NCI-H748 (cell line): ENCODE data around the gene NUBP2.
"Not testable (repeated sequence)": the region's sequence is repeated elsewhere in the genome, so short reads cannot be mapped to it uniquely, and the experiment has no call there.

Experiments
- DNase-seq: peaks from one replicate; lab custom pipeline; 2025; ENCODE audit not compliant: unreplicated experiment; lab: John Stamatoyannopoulos, UW

NUBP2 gene

GRCh38 chr16:1794908-1795666 is 12.3 kb downstream of the NUBP2 start:
- no peak for DNase-seq

DNA sequence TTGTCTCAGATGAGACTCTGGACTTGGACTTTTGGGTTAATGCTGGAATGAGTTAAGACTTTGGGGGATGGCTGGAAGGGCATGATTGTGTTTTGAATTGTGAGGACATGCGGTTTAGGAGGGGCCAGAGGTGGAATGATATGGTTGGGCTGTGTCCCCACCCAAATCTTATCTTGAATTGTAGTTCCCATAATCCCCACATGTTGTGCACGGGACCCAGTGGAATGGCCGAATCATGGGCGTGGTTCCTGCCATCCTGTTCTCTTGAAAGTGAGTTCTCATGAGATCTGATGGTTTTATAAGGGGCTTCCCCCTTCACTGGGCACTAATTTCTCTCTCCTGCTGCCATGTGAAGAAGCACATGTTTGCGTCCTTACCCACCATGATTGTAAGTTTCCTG is 16.5 kb downstream of the NUBP2 start:
- not testable (repeated sequence) for DNase-seq

DNA sequence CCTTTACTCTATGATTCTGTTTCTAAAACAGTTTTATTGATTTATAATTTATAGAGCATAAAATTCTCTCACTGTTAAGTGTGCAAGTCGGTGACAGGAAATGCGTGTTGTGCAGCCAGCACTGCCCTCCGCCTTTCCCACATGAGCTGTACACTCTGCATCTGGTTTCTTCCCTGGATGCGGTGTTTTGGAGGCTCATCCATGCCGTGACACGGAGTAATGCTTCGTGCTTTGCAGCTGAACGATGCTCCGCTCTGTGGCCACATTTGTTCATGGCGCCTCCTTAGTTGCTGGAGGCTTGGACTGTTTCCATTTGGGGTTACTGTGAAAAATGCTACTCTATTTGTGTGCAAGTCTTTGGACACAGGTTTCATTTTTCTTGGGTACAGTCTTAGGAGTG is 17.9 kb downstream of the NUBP2 start:
- no peak for DNase-seq

DNA sequence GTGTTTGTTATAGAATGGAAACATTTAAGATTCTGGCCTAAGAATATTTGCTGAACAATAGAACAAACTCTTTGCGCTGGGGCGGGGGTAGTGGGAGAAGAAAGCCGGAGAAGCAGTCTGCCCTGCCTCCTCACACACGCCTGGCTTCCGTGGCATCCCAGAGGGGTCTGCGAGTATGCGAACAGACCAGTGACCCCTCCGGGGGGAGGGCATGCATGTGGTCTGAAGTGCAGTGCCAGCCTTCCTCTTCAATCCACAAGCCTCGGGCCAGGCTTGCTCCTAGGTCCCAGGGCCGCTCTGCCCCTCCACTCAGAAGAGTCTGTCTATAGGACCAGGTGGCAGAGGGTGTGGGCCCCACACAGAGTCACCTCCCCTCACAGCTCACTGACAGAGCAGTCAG is 24.9 kb downstream of the NUBP2 start:
- no peak for DNase-seq

GRCh38 chr16:1808691-1809090 is 25.9 kb downstream of the NUBP2 start:
- no peak for DNase-seq

DNA sequence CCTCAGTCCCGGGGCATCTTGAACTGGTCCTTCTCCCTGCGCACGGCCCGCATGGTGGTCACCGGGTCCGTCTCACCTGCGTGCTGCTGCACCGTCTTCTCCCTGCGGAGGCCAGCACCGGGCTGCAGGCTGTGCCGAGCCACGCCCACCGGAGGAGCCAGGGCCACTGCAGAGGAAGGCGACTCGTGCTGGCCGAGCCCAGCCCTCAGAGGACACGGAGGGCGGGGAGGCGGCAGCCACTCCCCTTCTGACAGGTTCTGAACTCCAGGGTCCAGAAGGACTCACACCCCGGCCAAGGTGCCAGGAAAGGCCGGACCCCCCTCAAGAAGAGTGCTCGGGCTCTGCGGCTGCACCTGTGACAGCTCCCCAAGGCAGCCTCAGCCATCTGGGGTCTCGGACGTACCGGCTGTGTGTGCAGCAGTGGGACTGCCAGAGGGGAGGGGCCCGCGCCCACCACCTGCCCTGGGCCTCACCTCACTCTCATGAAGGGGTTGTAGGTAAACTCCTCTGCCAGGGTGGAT is 26.6 kb downstream of the NUBP2 start:
- no peak for DNase-seq

DNA sequence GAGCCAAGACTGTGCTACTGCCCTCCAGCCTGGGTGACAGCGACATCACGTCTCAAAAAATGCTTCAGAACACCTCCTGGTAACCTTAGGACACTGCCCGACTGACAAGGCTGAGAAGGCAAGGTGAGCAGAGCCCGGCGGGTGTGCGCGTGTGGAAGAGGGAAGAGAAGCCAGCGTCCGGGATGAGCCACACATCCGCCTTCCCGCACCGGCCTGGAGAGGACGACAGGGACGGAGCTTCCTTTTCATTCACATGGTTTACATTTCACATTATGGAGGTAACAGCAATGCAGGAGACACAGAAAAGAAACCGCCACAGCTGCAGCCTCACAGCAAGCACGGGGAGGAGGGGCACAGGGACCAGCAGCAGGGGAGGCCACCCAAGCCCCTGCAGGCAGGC is 27.3 kb downstream of the NUBP2 start:
- DNase-seq: no peak

GRCh38 chr16:1810536-1810935 is 27.8 kb downstream of the NUBP2 start:
- no peak for DNase-seq

- DNase-seq: peak; percentile 77
Observed at GRCh38 chr16:1812732-1813163, 30.0 kb downstream of the NUBP2 start.

- DNase-seq: no peak
Observed at GRCh38 chr16:1815461-1815860, 32.7 kb downstream of the NUBP2 start.

DNA sequence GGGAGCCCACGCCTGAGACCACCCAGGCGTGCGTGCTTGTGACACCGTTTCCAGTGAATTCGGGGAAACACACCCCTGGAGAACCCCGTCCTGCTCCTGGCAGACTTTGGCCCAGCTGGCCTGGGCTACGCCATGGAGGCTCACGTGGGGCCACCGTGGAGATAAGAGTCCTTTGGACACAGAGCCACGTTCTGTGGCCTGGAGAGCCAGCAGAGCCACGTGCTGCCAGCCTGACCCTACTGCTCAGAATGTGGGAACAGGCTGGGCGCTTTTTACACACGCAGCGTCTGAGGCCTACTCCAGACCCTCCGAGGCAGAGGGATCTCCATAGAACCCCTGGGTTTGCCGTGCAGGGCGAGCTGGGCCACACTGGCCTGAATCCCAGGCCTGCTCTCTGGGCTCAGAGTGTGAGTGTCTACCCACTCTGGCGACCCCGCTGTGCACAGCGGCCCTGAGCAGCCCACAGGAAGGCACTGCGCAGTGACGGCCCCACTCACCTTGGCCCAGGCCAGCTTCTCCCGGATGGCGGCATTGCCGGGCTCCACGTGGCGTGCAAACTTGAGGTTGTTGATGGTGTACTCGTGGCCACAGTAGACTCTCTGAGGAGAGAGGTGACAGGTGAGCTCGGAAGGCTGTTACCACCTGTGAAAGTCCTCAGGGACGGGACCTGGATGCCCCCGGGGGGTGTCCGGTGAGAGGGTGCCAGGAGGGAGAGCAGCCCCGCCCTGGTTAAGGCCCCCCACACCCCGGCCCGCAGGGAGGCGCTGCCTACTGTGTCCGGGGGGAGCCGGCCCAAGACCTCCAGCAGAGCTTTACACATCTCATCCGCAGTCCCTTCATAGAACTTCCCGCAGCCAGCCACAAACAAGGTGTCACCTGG is 33.9 kb downstream of the NUBP2 start:
- DNase-seq: no peak

DNA sequence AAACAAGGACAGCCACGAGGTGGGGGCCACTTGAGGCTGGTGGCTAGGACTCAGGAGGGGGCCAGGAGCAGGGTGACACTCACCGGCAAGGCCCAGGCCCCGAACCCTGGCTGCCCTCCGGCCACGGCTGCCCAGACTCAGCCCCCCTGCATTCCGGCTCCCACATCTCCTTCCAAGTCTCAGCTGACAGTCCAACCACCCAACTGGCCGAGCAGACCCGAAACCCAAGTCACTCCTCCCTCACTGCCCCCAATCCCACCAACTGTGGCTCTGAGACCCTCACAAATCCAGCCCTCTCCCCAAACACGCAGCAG is 34.5 kb downstream of the NUBP2 start:
- no peak for DNase-seq

- no peak for DNase-seq
Observed at GRCh38 chr16:1817716-1818115, 35.0 kb downstream of the NUBP2 start.

DNA sequence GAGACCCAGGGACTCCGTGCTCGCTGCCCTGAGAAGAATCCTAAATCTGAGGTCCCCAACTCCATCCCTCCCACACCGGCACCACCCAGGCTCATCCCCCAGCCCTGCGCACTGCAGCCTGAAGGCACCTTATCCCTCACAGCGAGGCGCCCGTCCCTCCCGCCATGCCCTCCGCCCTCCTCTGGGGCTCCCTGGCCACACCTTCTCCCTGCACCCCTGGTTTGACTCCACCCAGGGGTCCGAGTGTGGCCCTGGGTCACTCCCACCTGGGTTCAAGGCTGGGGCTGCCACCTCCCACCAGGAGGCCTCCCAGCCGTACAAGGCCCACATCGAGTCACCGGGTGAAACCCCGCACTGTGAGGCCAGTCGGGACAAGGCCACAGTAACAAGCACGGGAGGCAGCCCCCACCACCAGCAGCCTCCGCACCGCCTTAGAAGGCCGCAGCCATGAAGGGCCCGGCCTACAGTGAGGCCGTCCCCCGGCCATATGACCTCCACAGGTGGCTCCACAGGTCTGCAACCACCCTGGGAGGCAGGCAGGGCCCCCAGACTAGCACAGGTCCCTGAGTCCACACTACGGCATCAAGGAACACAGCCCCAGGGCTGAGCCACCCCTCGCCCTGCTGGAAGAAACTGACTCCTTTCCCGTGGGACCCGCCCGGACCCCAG is 35.6 kb downstream of the NUBP2 start:
- DNase-seq: no peak

GRCh38 chr16:1818873-1819525 is 36.2 kb downstream of the NUBP2 start:
- no peak for DNase-seq

DNA sequence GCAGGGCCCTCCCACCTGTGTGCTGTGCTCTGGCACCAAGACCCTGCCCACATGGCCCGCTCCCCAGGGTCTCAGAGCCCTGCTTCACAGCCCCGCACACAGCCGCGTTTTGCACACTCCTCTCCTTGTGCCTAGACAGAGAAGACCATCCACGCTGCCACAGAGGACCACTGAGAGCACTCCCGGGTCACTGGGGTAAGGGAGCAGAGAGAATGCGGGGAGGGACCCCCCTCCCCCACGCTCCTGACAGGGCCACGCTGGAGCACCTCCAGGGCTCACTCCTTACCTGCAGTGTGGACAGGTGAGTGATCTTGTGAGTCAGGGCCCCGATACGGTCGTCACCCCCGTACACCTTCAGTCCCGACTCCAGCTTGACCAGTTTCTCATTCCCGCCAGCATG is 36.9 kb downstream of the NUBP2 start:
- DNase-seq: no peak

DNA sequence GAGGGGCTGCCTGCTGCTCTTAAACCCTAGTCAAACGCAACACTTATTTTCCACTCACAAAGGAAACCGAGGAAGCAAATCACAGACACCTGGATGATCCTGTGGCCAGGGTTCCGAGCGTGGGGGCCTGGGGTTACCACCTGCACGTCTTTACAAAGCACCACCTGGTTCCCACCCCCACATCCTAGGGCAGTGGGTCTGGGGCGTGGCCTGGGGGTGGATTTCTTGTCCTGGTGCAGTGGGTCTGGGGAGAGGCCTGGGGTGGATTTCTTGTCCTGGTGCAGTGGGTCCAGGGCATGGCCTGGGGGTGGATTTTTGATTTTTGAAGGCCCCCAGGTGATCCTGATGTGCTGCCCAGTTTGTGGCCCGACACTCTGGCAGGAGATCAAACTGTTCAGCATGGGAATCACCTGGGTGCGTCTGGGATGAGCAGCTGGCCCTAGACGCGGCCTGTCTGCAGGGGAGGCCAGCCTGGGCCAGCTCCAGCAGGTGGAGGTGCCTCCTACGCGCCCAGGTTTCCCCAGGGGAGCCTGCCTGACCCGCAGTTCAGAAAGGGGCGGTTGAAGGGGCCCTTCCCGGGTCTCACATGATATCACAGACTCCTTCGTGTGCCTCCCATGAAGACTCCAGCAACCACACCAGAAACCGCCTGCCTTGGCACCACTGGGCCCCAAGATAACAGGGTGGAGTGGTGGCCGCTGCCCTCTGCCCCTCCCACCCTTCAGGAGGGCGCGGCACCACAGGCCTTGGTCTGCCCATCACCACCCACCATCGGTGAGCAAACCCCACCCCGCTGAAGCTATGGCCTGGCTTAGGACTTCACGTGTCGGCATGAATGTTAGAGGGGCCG is 37.6 kb downstream of the NUBP2 start:
- DNase-seq: no peak

GRCh38 chr16:1820946-1821290 is 38.2 kb downstream of the NUBP2 start:
- DNase-seq: no peak

DNA sequence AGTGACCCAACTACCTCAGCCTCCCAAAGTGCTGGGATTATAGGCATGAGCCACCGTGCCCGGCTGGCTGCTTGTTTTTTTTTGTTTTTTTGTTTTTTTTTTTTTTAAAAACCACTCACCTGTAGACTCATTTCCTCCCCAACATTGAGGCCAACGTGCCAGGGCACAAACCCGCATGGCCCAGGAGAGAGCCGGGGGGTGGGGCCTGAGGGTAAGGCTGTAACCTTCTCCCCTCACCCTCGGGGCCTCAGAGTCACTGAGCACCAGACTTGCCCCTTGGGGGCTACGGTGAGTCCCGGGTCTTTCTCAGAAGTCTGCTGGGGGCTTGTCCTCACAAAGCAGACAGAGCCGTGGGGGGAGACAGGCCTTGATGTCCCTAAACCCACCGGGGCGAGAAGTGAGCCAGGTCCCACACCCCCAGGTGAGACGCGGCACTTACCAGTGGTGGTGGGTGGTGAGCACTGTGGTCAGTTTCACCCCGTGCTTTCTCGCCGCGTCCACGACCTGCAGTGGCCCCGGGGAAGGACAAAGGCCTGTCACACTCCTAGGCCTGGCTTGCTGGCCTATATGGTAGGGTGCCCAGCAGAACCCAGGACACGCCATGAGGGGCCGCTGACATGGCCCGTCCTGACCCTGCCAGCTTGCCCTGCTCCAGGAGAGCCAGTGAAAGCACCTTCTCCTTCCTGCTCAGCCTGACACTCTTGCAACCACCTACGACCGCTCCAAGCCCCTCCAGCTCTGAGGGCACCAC is 39.3 kb downstream of the NUBP2 start:
- no peak for DNase-seq

- no peak for DNase-seq
Observed at GRCh38 chr16:1822801-1823200, 40.0 kb downstream of the NUBP2 start.
